Natural killer cell treated with Interleukin-12 subunit alpha and Interleukin-12 subunit beta and Interleukin-15 and Interleukin-18, amount 100 ng/mL, for 72 hours (primary cell): ENCODE results near the gene DFFA. TPM values are rescaled to one million over a fixed set of nuclear protein-coding genes. Genes with fewer than 3 reads are reported as not detected.
"Not testable (repeated sequence)": the region's sequence is repeated elsewhere in the genome, so short reads cannot be mapped to it uniquely, and the experiment has no call there.

ENCODE experiments used
- ATAC-seq, 2 donors: fragments of 150-1000 bp; cut with Tn5 transposase in 1 of 2; sonication (Bioruptor Pico), chemical (Tn5 transposase) in 1 of 2; 2 replicates each; pipeline ENCODE4 v1.10.0; 2021
- DNase-seq: peaks from one replicate; pipeline ENCODE4 v3.0.0; 2022; ENCODE audit warnings: low spot score
- H3K27ac Mint-ChIP-seq, 2 donors: 1 replicate in 1 of 2; 2 replicates in 1 of 2; pipeline ENCODE4 v1.8.0; 2022; ENCODE audit warnings: mixed read lengths in 2 of 2, mild to moderate bottlenecking in 1 of 2, moderate library complexity in 1 of 2
- H3K27me3 Mint-ChIP-seq, 2 donors: 1 replicate in 1 of 2; 2 replicates in 1 of 2; pipeline ENCODE4 v1.8.0; 2022; ENCODE audit warnings: mixed read lengths in 2 of 2
- H3K36me3 Mint-ChIP-seq: one replicate; pipeline ENCODE4 v1.8.0; 2022; ENCODE audit warnings: mixed read lengths
- H3K4me1 Mint-ChIP-seq, 2 donors: 1 replicate in 1 of 2; 2 replicates in 1 of 2; pipeline ENCODE4 v1.8.0; 2022; ENCODE audit warnings: low read depth in 2 of 2, mixed read lengths in 2 of 2, mild to moderate bottlenecking in 1 of 2
- H3K4me3 Mint-ChIP-seq: one replicate; pipeline ENCODE4 v1.8.0; 2022; ENCODE audit warnings: mixed read lengths
- H3K9me3 Mint-ChIP-seq: 2 replicates; pipeline ENCODE4 v1.8.0; 2022; ENCODE audit warnings: mixed read lengths
- total RNA-seq, 2 donors: library from RNA; stranded (reverse); gene quantifications; one replicate each; pipeline ENCODE4 v1.2.3, GENCODE V29; 2022

The DFFA gene
- total RNA-seq, 2 donors from 2014 or later, result 40.0 to 59.4 TPM

GRCh38 chr1:10510520-10511493 lies 38.5 kb upstream of the DFFA start:
- no peaks in the 10 kb centered on the region for H3K9me3 Mint-ChIP-seq
- H3K4me1 Mint-ChIP-seq, result peaks cover 58 to 64% of the 10 kb centered on the region in 2 donors
- H3K27ac Mint-ChIP-seq, result peak overlapping the region; percentile 92 to 93
- H3K36me3 Mint-ChIP-seq, result no peaks in the 10 kb centered on the region
- no peaks in the 10 kb centered on the region for H3K27me3 Mint-ChIP-seq
- peak; percentile 97 to 98 for ATAC-seq
- peak overlapping the region; percentile 73 for H3K4me3 Mint-ChIP-seq
- DNase-seq, result peak; percentile 88

DNA sequence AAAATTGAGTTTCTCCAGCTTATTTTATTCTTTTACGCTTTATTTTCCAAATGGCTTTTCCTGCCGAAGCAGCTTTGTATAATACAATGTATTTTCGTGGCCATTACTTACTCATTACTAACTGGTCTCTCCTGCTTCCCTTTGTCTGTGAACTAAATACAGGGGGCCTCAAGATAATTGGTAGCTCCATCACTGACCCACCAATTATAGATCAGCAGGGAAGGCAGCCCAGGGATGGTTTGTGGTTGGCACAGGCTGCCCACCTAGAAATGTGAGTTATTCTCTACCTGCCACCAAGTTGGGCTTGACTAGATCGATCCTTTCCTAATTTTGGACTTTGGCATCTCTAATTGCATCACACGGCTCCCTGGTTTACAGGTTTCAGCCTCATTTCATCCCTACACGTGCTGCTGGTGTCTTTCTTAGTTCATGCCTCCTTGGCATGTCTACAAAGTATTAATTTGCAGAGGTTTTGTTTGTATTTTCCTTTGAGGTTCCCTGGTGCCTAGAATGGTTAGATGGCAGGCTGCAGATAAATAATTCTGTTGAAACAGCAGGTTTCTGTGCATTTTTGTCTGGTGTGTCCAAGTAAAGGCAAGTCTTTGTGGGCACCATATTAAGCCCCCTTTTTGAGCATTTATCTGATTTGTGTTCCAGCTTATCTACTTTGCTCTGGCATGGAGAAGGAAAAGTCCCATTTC lies 37.6 kb upstream of the DFFA start:
- Mint-ChIP-seq H3K27me3 (no peaks in the 10 kb centered on the region), H3K9me3 (no peaks in the 10 kb centered on the region), H3K36me3 (no peaks in the 10 kb centered on the region), H3K4me1 (peaks cover 54 to 59% of the 10 kb centered on the region in 2 donors), H3K27ac (peak overlapping the region; percentile 92 to 93), H3K4me3 (peak overlapping the region; percentile 73)
- ATAC-seq, result no peak
- no peak for DNase-seq

DNA sequence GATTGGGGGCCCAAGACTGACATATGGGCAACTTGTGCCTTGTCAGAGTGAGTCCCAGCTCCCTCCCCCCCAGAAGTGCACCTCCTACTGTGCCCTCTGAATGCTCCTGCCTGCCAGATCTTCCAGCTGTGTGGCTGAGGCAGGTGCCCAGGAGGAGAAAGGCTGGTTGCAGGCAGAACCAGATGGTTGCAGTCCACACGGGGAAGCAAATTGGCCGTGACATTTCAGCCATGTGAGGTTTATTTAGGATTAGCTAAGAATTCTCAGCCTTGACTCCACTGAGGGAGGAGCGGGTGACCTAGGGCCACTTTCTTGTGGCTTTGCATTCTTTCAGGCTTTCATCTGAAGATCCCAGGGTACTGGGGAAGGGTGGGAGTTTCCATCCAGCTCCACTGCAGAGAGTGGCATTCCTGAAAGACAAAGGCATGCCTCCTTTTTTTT lies 36.2 kb upstream of the DFFA start:
- DNase-seq (no peak), ATAC-seq (no peak)
- H3K36me3 Mint-ChIP-seq, result no peaks in the 10 kb centered on the region
- no peaks in the 10 kb centered on the region for H3K9me3 Mint-ChIP-seq
- H3K27me3 Mint-ChIP-seq, result no peaks in the 10 kb centered on the region
- H3K4me3 Mint-ChIP-seq, result no peak overlapping the region
- H3K27ac Mint-ChIP-seq, result peak overlapping the region; percentile 29 to 62
- peaks cover 40 to 45% of the 10 kb centered on the region in 2 donors for H3K4me1 Mint-ChIP-seq

DNA sequence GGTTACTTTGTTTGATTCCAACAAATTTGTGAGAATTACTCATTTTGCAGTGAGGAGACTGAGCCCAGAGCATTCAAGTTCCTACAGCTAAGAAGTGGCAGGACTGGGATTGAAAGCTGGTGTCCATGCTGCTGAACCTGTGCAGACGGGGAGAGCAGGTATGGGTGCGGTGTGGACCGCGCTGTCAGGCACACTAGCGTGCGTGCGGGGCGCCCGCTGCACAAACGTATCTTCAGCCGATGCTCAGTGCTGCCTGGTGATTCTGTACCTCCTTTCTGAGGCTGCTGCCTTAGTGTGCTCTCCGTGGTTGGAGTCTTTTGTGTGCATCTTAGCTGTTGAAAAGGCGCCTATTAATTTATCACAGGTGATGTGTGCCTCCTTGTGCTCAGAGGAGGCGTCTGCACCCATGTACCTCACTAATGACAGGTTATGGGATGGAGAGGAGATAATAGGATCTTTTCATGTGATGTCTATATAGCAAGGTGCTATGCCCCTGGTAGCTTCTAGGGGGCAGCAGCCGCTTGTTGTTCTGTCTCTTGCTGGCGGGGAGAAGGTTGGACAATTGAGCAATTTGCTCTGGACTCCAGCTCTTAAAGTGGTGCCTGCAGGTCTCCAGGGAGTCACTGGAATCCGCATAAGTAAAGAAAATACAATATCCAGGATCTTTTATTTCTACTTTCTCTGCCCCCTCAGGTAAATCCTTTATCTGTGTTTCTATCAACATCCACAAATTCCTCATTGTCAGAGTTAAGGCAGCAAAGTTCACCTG lies 35.0 kb upstream of the DFFA start:
- no peaks in the 10 kb centered on the region for H3K27me3 Mint-ChIP-seq
- no peaks in the 10 kb centered on the region for H3K36me3 Mint-ChIP-seq
- no peak overlapping the region for H3K4me3 Mint-ChIP-seq
- H3K9me3 Mint-ChIP-seq, result no peaks in the 10 kb centered on the region
- DNase-seq (no peak), ATAC-seq (peak in 1 of 2 donors; percentile 68)
- peak overlapping the region; percentile 29 to 62 for H3K27ac Mint-ChIP-seq
- H3K4me1 Mint-ChIP-seq, result peaks cover 33 to 37% of the 10 kb centered on the region in 2 donors

GRCh38 chr1:10506677-10507047 lies 34.3 kb upstream of the DFFA start:
- DNase-seq (no peak), ATAC-seq (no peak)
- Mint-ChIP-seq H3K27ac (no peak overlapping the region), H3K4me3 (no peak overlapping the region), H3K4me1 (peaks cover 33 to 36% of the 10 kb centered on the region in 2 donors), H3K27me3 (no peaks in the 10 kb centered on the region), H3K9me3 (no peaks in the 10 kb centered on the region), H3K36me3 (no peaks in the 10 kb centered on the region)

- not testable (repeated sequence) for H3K36me3 Mint-ChIP-seq, H3K9me3 Mint-ChIP-seq, DNase-seq, ATAC-seq, H3K4me3 Mint-ChIP-seq, H3K27ac Mint-ChIP-seq, H3K27me3 Mint-ChIP-seq
- H3K4me1 Mint-ChIP-seq, result peaks cover 28 to 31% of the 10 kb centered on the region in 2 donors
These were observed 33.8 kb upstream of the DFFA start for GRCh38 chr1:10506046-10506676.

DNA sequence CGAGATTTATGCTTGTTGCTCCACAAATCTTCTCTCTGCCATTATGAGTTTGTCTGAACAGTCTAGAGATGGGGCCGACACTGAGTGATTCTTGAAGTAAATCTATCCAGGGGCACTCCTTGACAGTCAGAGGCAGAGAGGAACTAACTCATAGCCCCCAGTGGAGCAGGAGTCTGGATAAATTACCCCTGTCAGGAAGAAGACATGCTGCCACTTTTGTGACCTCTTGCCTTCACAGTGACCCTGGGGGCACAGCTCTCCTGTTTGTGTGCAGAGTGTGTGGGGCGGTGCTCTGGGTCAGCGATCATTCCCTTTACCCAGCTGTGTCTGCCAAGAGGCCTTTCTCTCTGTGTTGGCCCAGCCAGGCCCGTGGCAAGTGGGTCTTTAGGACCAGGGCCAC lies 31.9 kb upstream of the DFFA start:
- no peaks in the 10 kb centered on the region for H3K9me3 Mint-ChIP-seq
- ATAC-seq, result no peak
- H3K4me3 Mint-ChIP-seq, result no peak overlapping the region
- H3K4me1 Mint-ChIP-seq, result peaks cover 13 to 17% of the 10 kb centered on the region in 2 donors
- no peak for DNase-seq
- peak overlapping the region in 1 of 2 donors; percentile 30 for H3K27ac Mint-ChIP-seq
- H3K27me3 Mint-ChIP-seq, result no peaks in the 10 kb centered on the region
- no peaks in the 10 kb centered on the region for H3K36me3 Mint-ChIP-seq

DNA sequence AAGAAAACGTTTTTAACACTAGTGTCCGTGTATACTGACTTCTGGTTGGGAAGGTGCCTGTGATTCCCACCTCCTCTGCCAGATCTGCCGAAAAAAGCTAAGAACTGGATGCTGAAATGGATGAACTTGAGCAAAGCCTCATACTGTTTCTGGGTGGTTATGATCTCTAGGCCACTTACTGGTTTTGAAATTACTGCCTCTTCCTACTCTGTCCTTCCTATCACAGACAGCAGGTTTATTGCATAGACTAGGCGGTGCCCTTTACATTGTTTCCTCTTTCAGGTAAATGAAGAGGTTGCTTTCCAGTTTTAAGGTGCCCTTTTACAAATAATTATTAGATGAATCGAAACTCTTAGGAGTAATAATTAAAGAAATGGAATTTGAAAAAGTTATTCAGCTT lies 29.9 kb upstream of the DFFA start:
- Mint-ChIP-seq H3K4me3 (no peak overlapping the region), H3K9me3 (no peaks in the 10 kb centered on the region), H3K4me1 (peaks cover 18 to 29% of the 10 kb centered on the region in 2 donors), H3K27me3 (no peaks in the 10 kb centered on the region), H3K27ac (no peak overlapping the region), H3K36me3 (no peaks in the 10 kb centered on the region)
- ATAC-seq (peak in 1 of 2 donors; percentile 66), DNase-seq (no peak)

DNA sequence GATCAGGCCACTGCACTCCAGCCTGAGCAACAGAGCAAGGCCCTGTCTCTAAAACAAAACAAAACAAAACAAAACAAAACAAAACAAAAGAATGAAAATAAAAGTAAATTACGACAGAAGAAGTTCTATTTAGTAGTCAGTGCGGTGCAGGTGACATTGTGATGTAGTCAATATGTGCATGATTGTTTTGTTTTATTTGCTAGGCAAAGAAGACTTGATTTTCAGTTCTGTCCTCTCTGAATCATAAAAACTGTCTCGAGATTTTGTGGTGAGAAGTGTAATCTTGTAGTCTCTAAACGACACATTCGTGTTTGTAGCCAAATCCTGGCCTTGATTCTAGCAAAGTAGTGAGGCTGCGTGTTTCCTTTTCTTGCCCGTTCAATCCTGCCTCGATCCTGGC lies 25.9 kb upstream of the DFFA start:
- H3K4me3 Mint-ChIP-seq, result peak overlapping the region; percentile 63
- ATAC-seq (peak in 1 of 2 donors; percentile 26), DNase-seq (no peak)
- no peaks in the 10 kb centered on the region for H3K9me3 Mint-ChIP-seq
- peaks cover 36 to 48% of the 10 kb centered on the region in 2 donors for H3K4me1 Mint-ChIP-seq
- no peaks in the 10 kb centered on the region for H3K36me3 Mint-ChIP-seq
- no peaks in the 10 kb centered on the region for H3K27me3 Mint-ChIP-seq
- H3K27ac Mint-ChIP-seq, result peak overlapping the region; percentile 77 to 87

DNA sequence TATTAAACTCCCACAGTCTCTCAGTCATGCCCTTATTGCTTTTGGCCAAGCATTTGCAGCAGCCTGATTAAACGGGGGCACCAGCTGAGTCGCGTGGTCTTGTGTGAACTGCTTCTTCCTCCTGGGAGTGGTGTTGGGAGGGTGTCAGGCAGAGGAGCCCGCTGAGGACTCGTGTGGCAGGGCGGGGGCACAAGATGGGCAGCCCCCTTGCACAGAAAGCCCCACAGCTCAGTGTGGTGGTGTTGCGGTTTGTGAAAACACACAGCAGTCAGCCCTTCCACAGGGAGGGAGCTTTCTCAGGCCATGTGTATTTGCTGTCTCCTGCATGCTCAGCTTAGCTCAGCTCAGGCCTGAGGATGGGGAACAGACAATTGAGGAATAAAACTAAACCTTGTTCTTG lies 24.8 kb upstream of the DFFA start:
- DNase-seq (no peak), ATAC-seq (no peak)
- Mint-ChIP-seq H3K9me3 (no peaks in the 10 kb centered on the region), H3K4me3 (peak overlapping the region; percentile 20), H3K27ac (no peak overlapping the region), H3K36me3 (no peaks in the 10 kb centered on the region), H3K4me1 (peaks cover 33 to 48% of the 10 kb centered on the region in 2 donors), H3K27me3 (no peaks in the 10 kb centered on the region)

DNA sequence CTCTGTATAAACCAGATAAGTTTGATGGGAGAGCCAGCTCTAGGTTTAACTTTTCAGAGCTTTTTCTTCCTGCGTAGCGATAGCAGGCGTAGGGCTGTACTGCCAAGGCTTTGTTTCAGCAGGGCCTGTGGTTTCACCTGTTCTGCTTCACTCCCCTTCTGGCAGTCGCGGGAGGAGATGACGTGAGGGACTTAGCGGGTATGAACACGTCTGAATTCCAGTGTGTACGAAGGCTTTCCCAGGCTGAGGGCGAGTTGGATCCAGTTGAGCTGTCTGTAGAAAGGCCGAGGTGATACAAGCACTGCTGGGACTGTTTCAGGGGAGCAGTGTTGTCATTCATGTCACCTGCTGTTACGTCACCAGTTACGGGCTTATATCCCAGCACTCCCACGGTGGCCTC lies 23.6 kb upstream of the DFFA start:
- Mint-ChIP-seq H3K36me3 (no peaks in the 10 kb centered on the region), H3K27ac (peak overlapping the region; percentile 72 to 90), H3K9me3 (no peaks in the 10 kb centered on the region), H3K4me1 (peaks cover 31 to 45% of the 10 kb centered on the region in 2 donors), H3K4me3 (peak overlapping the region; percentile 82), H3K27me3 (no peaks in the 10 kb centered on the region)
- no peak for DNase-seq
- no peak for ATAC-seq

DNA sequence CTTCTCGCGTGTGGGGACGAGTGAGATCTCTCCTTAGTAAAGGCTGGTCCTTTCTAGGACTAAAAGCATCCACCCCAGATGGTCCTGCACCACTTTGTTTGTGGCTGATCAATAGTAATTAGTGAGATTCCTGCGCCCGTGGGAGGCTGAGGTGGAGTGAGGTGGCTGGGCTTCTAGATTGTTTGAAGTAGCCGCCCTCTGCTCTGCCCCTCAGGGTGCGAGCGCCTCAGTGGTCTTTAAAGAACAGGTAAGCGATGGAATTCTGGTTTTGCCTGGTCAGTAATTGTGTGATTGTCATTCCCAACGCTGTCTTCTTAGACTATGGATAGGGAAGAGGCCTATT lies 23.1 kb upstream of the DFFA start:
- Mint-ChIP-seq H3K27ac (peak overlapping the region; percentile 72 to 90), H3K4me1 (peaks cover 31 to 45% of the 10 kb centered on the region in 2 donors), H3K9me3 (no peaks in the 10 kb centered on the region)

More for the DNA sequence above, 23.1 kb upstream of the DFFA start:
- no peaks in the 10 kb centered on the region for H3K36me3 Mint-ChIP-seq
- no peaks in the 10 kb centered on the region for H3K27me3 Mint-ChIP-seq
- DNase-seq, result no peak
- H3K4me3 Mint-ChIP-seq, result peak overlapping the region; percentile 82
- no peak for ATAC-seq
